Activated T-cell treated with anti-CD3 and anti-CD28 coated beads for 48 hours (primary cell): ENCODE data around the gene TYSND1.
"Not testable (repeated sequence)": the region's sequence is repeated elsewhere in the genome, so short reads cannot be mapped to it uniquely, and the experiment has no call there.

Source experiments
- DNase-seq: peaks from one replicate; pipeline ENCODE4 v3.0.0-alpha.2; 2020; ENCODE audit warnings: low read depth

TYSND1 gene

DNA sequence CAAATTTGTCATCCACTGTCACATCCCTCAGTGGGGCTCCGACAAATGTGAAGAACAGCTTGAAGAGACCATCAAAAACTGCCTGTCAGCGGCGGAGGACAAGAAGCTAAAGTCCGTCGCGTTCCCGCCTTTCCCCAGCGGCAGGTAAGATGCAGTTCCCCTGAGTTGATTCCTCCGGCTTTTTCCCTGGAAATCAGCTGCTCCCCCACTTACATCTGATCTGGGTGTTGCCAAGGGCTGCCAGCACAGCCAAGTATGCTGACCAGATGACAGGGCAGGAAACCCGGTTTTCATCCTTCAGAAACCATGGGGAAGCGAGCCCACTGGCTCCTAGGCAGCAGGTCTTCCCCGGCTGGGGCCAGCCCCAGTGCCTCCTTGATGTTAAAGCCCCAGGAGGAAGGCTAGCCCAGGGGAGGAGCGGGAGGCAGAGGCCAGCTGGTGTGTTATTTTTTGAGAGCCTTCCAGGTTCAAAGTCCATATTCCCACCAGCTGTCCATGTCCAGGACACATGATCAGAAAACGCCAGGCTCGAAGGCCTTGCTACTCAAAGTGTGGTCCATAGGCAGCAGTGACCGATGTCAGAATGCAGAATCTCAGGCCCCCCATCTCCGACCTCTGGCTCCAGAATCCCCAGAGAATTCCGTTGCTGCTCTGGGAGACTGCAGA is 37.3 kb downstream of the TYSND1 start:
- no peak for DNase-seq

DNA sequence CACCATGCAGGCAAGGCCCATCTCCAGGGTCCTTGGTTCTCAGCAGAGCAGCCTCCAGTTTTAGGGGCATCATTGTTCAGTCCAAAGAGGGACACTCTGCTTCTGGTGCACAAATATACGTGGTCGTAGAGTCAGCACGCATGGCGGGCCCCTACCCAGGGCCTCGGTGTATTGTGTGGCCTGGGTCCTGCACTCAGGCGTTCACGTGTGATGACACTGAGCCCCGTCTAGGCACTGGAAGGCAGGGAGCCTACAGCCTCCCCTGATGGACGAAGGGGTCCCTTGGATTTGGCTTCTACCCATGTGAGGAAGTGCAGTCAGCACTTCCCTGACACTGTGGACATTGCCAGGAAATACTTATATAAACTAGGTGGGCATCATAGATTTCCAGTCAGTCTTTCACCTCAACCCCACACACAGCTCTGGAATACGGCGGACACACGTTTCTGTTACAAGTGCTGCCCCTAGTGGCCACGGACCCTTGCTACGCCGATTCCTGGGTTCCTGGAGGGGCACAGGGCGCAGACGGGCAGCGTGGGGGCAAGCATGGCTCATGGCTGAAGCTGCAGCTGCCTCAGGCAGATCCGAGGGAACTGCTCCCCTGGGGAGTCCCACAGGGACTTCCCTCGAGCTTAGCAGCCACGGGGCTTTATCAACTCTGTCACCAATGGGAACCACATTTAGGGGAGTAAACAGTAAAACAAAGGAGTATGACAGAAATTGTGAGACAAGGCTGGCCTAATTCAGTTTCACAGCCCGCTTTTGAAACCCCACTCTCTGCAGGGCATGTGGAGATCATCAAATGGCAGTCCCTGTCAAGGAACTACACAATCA is 39.3 kb downstream of the TYSND1 start:
- DNase-seq, result peak; percentile 10

DNA sequence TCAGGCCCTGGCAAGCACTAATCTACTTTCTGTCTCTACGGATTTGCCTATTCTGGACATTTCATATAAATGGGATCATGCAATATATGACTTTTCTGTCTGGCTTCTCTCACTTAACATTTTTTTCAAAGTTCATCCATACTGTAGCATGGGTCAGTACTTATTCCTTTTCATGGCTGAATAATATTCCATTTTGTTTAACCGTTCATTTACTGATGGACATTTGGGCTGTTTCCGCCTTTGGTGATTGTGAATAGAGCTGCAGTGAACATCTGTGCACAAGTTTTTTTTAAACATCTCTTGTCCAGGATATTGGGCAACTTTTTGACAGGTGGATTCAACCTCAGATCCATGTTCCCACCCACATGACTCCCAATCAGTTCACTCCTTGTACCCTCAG is 44.8 kb downstream of the TYSND1 start:
- DNase-seq, result no peak

DNA sequence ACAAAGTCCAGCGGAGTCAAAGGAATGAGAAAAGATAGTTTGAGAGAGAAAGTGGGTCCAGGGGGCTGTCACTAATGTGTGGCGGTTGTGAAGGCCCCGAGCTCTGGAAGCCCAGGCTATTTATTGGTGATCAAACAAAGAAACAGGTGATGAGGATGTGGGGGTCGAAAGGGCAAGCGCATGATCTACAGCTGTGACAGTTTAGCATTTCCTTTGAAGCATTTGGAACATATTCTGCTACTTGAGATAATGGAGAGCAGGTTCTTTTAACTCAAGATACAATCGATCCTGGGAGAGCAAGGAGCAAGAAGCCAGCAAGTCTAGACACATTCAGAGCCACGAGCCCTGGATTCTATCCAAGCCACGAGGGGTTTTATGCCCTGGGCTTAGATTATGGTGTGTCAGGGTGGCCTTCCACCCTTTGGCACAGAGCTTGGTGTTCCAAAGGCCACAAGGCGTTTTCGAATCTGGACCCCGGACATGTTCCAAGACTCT is 45.4 kb downstream of the TYSND1 start:
- DNase-seq, result not testable (repeated sequence)

DNA sequence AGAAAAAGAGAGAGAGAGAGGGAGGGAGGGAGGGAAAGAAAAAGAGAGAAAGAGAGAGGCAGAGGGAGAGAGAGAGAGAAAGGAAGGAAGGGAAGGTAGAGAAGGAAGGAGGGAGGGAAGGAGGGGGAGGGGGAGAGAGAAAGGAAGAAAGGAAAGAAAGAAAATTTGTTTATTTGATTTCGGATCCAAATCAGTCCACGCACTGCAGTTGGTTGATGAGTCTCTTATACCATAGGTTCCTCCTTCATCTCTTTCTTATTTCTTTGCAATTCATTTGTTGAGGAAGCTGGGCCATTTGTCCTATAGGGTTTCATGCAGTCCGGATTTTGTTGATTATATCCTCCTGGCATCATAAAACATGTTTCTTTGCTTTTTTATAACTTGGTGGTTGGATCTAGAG is 48.2 kb downstream of the TYSND1 start:
- DNase-seq, result no peak

DNA sequence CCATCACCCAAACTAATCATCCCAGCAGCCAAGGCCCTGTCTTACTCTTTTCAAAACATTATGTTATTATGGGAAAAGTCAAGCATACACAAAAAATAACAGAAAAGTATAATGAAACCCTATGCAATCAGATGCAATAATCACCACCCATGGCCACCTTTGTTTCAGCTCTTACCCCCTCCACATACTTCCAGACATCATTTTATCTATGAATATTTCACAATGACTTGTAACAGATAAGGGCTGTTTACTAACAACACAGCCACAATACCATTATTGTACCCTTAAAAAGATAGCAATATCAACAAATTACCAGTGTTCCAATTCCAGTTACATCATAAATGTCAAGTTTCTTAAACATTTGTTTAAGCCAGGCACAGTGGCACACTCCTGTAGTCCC is 49.0 kb downstream of the TYSND1 start:
- DNase-seq, result no peak

DNA sequence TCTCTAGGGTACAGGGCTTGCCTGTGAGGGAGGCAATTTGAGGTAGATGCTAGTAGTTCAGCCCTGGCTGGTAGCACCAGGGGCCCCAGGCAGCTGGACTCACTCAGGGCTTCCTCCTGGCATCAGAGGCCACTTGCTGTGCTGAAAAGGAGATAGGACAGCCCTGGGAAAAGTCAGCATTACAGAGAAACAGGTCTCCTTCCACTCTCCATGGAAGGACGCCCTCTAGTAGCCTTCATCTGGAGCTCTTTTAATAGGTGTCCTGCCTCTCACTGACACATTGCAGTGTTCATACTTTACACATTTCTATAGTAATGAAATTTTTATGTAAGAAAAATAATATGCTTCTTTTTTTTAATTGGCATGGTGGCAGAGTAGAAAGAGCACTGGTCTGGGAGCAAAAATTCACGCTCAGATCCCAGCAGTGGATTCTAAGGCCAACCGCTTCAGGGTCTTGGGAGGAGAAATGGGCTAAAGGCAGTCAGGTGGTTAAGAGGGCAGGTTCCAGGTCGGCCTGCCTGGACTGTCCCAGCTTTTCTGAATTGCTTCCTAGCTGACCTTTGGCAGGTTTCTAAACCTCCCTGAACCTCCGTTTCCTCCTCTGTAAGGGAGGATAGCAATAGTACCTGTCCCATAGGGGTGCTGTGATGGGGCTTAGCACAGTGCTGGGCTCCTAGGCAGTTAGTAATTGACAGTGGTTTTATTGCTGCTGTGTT is 49.6 kb downstream of the TYSND1 start:
- no peak for DNase-seq

DNA sequence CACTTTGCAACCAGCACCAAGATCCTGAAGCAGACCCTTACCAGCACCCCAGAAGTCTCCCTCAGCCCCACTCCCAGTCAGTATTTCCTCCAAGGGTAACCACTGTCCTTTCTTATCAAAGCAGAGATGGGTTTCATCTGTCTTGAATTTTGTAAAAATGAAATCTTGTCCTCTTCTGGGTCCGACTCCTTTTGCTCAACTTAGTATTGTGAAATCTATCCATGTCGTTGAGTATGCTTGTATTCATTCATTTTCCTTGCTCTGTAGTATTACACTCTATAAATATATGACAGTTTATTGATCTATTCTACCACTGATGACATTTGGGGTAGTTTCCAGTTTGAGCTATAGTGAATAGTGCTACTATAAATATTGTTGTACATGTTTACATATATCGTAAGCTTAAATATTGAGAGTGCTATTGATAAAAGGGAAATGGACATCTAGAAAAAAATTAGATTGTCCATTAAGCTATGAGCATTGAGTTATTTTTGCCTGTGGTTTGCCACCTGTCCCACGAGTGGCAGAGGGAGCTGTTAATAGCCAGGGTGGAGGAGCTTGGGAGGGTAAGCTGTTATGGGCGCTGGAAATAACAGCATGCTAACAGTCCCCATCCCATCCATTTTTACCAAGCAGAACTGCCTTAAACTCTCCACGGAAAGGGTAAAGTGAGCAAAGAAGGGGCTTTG is 50.3 kb downstream of the TYSND1 start:
- no peak for DNase-seq

DNA sequence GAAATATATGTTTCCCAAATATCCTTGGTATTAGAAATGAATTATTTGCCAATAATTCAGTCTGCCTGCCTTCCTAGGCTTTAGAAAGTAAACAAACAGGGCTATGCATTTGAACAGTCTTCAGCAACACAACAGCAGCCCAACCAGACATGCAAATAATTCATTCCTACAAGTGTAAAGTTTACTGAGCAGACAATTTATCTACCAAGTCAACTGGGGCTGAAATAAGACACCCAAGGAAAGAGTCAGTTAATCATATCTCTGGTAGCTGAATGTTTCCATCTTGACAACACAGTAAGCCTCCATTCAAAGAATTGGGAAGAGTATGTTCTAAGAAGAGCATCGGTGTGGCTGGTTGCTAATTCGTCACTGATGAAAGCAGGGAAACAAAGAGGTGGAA is 52.2 kb downstream of the TYSND1 start:
- no peak for DNase-seq

DNA sequence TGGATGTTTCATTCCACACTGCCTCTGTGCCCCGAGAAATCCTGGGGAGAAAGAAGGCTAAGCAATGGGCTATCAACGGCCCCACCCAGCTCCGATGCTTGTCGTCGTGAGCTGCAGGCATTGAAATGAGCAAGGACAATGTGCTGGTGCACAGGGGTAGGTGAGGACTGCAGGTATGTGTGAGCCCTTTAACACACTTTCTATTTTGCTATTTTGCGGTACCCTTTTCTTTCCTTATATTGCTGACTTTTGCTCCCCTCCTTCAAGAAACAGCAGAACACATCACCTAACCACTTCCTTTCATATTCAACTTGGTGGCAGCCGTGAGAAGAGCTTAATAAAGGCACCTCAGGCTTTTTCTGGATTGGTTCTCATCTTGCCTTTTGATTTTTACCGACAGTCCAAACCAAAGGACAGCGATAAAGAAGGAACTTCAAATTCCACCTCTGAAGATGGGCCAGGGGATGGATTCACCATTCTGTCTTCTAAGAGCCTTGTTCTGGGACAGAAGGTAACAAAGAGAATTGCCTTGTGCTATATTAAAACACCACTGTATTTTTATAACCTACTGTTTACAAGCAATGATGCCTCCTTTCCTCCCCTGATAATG is 53.1 kb downstream of the TYSND1 start:
- DNase-seq, result no peak

DNA sequence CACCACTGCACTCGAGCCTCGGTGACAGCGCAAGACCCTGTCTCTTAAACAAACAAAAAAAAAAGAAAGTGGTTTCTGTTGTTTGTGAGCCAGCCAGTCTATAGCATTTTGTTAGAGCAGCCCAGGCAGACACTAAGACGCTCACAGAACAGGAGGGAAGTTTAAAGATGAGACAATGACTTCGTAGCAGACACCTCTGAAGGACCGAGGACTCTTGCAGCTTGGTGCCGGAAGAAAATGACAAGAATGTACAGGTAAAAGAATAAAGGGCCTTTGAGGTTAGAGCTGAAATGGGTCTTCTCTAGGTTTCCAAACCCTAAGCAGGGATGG is 54.1 kb downstream of the TYSND1 start:
- DNase-seq, result no peak

DNA sequence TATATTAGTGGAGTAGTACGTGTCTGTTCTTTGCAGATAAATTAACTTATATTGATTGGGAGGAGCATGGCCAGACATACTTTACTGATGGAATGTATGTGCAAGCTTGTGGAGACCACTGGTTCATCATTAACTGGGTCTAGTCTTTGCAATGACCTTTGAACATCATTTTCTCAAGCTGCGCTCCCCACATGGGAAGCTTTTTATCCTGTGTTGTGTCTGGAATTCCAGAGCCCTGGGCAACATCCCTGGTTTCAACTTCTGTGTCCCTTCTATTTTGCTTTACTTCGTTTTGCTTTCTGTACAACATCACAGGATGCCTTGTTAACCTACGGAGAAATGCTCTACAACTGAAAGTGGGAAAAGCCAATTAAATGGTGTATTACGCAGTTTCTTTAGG is 55.5 kb downstream of the TYSND1 start:
- DNase-seq, result no peak

DNA sequence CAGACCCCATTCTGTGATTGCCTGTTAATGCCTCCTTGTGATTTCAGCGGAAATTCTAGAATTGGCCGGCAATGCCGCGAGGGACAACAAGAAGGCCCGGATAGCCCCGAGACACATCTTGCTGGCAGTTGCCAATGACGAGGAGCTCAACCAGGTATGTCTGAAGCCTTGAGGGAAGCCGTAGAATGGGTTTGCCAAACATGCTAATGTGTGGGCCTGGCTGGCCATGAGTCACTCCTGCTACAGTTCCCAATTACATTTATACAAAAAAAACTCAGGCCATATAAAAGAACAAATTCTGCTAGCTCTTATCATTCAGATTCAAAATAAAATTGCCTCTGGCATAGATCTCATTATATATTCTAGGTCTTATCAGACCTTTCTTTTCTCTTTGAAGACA is 56.5 kb downstream of the TYSND1 start:
- no peak for DNase-seq

DNA sequence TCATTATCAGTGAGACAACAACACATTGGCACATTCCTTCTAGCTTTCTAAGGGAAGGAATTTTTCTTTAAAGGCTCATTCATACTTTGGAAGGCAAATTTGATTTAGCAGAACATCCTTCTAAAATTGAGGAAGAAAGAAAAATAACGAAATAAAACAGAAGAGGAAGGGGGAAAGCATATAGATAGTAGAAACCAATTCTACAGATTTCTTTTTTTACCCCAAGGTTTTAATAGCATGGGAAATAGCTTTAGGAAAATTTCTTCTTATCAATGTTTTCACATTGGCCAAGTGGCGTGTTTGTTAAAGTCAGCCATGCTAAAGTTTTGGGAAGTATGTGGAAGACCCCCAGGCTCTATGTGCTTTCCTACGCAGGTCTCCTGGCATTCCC is 58.2 kb downstream of the TYSND1 start:
- no peak for DNase-seq
